RWPE2 (cell line): ENCODE results near the gene ZNF786.

ENCODE experiments used
- ATAC-seq: fragments of 200-7000 bp; cut with Tn5 transposase; 3 replicates; pipeline ENCODE4 v1.9.1; 2021; ENCODE audit warnings: low read depth
- DNase-seq: peaks from one replicate; pipeline ENCODE4 v3.0.0-alpha.2; 2020; ENCODE audit warnings: low spot score
- H3K27ac ChIP-seq: fragments of 450-650 bp; 2 replicates; pipeline ENCODE4 v1.5.1; 2017; ENCODE audit warnings: mild to moderate bottlenecking; ENCODE audit not compliant: poor library complexity, severe bottlenecking
- H3K27me3 ChIP-seq: fragments of 250-450 bp; sonication (Bioruptor Pico); 2 replicates; pipeline ENCODE4 v1.5.1; 2021; ENCODE audit warnings: mild to moderate bottlenecking, moderate library complexity; ENCODE audit not compliant: insufficient read depth, poor library complexity, severe bottlenecking
- H3K36me3 ChIP-seq: fragments of 250-450 bp; sonication (Bioruptor Pico); 2 replicates; pipeline ENCODE4 v1.5.1; 2020; ENCODE audit warnings: low read depth, mild to moderate bottlenecking, moderate library complexity
- H3K4me1 ChIP-seq: fragments of 250-450 bp; sonication (Bioruptor Pico); 2 replicates; pipeline ENCODE4 v1.5.1; 2021; ENCODE audit warnings: mild to moderate bottlenecking, moderate library complexity; ENCODE audit not compliant: insufficient read depth, poor library complexity, severe bottlenecking
- H3K4me3 ChIP-seq: fragments of 250-450 bp; sonication (Bioruptor Pico); 2 replicates; pipeline ENCODE4 v1.5.1; 2021; ENCODE audit warnings: mild to moderate bottlenecking, moderate library complexity; ENCODE audit not compliant: severe bottlenecking
- H3K9me3 ChIP-seq: fragments of 250-450 bp; sonication (Bioruptor Pico); 2 replicates; pipeline ENCODE4 v1.5.1; 2021; ENCODE audit warnings: mild to moderate bottlenecking, moderate library complexity; ENCODE audit not compliant: severe bottlenecking
- CTCF ChIP-seq: fragments of 450-650 bp; IDR thresholded peaks from one replicate; pipeline ENCODE4 v1.5.1; 2017; ENCODE audit warnings: mild to moderate bottlenecking, moderate library complexity; ENCODE audit not compliant: poor library complexity, severe bottlenecking

ZNF786 gene

GRCh38 chr7:149027611-149028345, 62.7 kb downstream of the ZNF786 start:
- no peak for DNase-seq
- no peaks in the 10 kb centered on the region for H3K27me3 ChIP-seq
- H3K4me1 ChIP-seq = peaks cover 12% of the 10 kb centered on the region
- peaks cover 39% of the 10 kb centered on the region for H3K36me3 ChIP-seq
- no peak for ATAC-seq
- peak overlapping the region; percentile 66 for H3K27ac ChIP-seq
- TF ChIP-seq CTCF = no peak
- H3K9me3 ChIP-seq = no peaks in the 10 kb centered on the region
- peak overlapping the region; percentile 87 for H3K4me3 ChIP-seq

GRCh38 chr7:149027055-149027454, 63.5 kb downstream of the ZNF786 start:
- peaks cover 12% of the 10 kb centered on the region for H3K4me1 ChIP-seq
- peak overlapping the region; percentile 66 for H3K27ac ChIP-seq
- ATAC-seq = no peak
- DNase-seq = no peak
- TF ChIP-seq CTCF = no peak
- no peaks in the 10 kb centered on the region for H3K9me3 ChIP-seq
- H3K27me3 ChIP-seq = no peaks in the 10 kb centered on the region
- H3K36me3 ChIP-seq = peaks cover 47% of the 10 kb centered on the region
- H3K4me3 ChIP-seq = peak overlapping the region; percentile 87

GRCh38 chr7:149023662-149024061, 66.9 kb downstream of the ZNF786 start:
- Histone ChIP-seq H3K4me1 (peaks cover 12% of the 10 kb centered on the region), H3K36me3 (peaks cover 80% of the 10 kb centered on the region), H3K4me3 (no peak overlapping the region), H3K27ac (no peak overlapping the region), H3K27me3 (no peaks in the 10 kb centered on the region), H3K9me3 (no peaks in the 10 kb centered on the region)
- DNase-seq (no peak), ATAC-seq (no peak)
- no peak for TF ChIP-seq CTCF

GRCh38 chr7:149022756-149023360, 67.7 kb downstream of the ZNF786 start:
- Histone ChIP-seq H3K9me3 (no peaks in the 10 kb centered on the region), H3K36me3 (peaks cover 87% of the 10 kb centered on the region), H3K27ac (no peak overlapping the region), H3K4me3 (no peak overlapping the region), H3K4me1 (peaks cover 12% of the 10 kb centered on the region), H3K27me3 (no peaks in the 10 kb centered on the region)
- TF ChIP-seq CTCF = no peak
- no peak for ATAC-seq
- no peak for DNase-seq

- no peak for ATAC-seq
- H3K9me3 ChIP-seq = no peaks in the 10 kb centered on the region
- H3K36me3 ChIP-seq = peaks cover 89% of the 10 kb centered on the region
- no peak for DNase-seq
- no peaks in the 10 kb centered on the region for H3K27me3 ChIP-seq
- no peak overlapping the region for H3K27ac ChIP-seq
- no peak for TF ChIP-seq CTCF
- no peak overlapping the region for H3K4me3 ChIP-seq
- peaks cover 12% of the 10 kb centered on the region for H3K4me1 ChIP-seq
Measured at GRCh38 chr7:149021725-149022062, 68.8 kb downstream of the ZNF786 start.
